Astrocyte (in vitro differentiated cells and primary cell): ENCODE data around the gene TNFRSF13B.

Experiments
- EZH2 ChIP-seq: IDR thresholded peaks from 2 replicates; pipeline ENCODE4 v1.6.1; 2012; ENCODE audit warnings: mild to moderate bottlenecking, low read length, inconsistent platforms; ENCODE audit not compliant: insufficient read depth
- TF ChIP-seq, protein P1 (sequence below): IDR thresholded peaks from 2 replicates; pipeline ENCODE4 v1.5.1; 2011; ENCODE audit warnings: low read depth, mild to moderate bottlenecking, inconsistent platforms, low read length, moderate library complexity; ENCODE audit not compliant: insufficient read depth

DNA sequence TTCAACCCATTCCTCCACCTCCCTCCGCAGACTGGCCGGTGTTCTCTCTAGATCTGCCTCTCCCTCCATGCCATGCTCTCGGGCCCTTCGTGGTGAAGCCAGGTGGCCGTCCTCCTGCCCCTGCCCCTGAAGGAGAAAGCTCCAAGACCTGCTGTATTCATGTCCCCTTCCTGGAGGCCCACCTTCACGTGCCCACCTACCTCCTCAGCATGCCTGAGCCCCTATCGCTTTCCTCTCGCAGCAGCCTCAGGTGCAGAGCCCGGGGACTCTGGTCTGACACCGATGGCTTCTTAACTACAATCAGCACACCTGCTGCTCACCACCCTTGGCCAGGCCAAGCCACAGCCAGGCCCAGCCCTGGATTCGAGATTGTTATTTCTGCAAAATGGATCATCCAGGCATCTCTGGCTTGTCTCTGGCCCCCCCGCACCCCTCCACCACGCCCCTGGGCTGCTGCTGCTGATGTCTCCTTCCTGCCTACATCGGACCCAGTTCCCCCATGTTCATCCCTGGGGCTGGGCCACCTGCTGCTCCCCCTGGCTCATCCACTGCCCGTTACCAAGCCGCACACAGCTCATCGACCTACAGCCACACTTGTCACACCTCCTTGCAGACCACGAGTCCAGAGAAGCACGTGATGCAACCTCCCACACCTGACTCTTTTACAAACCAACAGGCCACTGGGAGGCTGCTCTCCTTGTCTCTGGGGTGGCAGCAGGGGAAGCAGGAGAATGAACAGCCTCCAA lies 32.5 kb upstream of the TNFRSF13B start:
- TF ChIP-seq, protein P1, sequence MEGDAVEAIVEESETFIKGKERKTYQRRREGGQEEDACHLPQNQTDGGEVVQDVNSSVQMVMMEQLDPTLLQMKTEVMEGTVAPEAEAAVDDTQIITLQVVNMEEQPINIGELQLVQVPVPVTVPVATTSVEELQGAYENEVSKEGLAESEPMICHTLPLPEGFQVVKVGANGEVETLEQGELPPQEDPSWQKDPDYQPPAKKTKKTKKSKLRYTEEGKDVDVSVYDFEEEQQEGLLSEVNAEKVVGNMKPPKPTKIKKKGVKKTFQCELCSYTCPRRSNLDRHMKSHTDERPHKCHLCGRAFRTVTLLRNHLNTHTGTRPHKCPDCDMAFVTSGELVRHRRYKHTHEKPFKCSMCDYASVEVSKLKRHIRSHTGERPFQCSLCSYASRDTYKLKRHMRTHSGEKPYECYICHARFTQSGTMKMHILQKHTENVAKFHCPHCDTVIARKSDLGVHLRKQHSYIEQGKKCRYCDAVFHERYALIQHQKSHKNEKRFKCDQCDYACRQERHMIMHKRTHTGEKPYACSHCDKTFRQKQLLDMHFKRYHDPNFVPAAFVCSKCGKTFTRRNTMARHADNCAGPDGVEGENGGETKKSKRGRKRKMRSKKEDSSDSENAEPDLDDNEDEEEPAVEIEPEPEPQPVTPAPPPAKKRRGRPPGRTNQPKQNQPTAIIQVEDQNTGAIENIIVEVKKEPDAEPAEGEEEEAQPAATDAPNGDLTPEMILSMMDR: no peak
- TF ChIP-seq EZH2: no peak
